ENCODE data around the gene DENND1C. TPM values are rescaled to one million over a fixed set of nuclear protein-coding genes. Genes with fewer than 3 reads are reported as not detected.

The DENND1C gene
- total and polyA plus RNA-seq, 2 of the 8 experiments (the other 6 are each of a cell fraction or from before 2014, with no cell fraction given), result 3.6 to 4.0 TPM

DNA sequence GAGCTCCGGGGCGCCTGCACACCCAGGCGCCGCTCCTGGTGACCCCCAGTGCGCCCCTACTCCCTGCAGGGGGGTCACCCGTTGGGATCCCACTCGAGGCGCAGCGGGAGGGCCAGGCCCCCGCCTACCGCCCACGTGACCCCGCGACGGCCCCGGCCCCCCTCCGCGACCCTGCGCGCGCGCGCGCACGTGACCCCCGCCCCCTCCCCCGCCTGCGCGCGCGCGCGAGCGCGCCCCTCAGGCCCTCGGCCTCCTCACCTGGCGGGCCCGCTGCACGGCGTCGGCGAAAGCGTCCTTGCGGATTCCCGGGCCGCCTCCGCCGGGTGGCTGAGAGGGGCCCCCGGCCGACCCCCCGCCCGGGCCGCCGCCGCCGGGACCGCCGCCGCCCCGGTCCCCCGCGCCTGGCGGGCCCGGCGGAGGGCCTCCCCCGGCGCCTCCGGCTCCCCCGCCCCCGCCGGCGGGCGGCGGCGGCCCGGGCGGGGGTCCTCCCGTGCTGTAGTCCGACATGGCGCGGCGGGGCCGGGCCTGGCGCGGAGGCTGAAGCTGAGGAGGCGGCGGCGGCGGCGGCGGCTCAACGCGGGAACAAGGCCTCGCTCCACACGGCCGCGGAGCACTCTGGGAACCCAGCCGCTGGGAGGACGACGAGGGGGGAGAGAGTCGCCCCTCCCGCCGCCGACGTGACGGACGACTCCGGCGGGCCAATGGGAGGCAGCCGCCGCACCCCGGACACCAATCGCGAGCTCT, 57.2 kb downstream of the DENND1C start, which contains the start of gene KHSRP (continued):
- TF ChIP-seq, protein P1, sequence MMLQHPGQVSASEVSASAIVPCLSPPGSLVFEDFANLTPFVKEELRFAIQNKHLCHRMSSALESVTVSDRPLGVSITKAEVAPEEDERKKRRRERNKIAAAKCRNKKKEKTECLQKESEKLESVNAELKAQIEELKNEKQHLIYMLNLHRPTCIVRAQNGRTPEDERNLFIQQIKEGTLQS (IDR thresholded peaks at IDR 0.05; ENCODE audit: insufficient read depth, low read depth, low read length), result peak; percentile 56; the same call in 1 of the 2 replicates
- peak; percentile 9; the same call in 1 of the 2 replicates for TF ChIP-seq EGR1 (IDR thresholded peaks at IDR 0.05; ENCODE audit: borderline replicate concordance, low read depth, low read length)
- no peak for TF ChIP-seq KDM1A (IDR thresholded peaks at IDR 0.05; ENCODE audit: borderline replicate concordance, low read length)
- TF ChIP-seq, protein P2, sequence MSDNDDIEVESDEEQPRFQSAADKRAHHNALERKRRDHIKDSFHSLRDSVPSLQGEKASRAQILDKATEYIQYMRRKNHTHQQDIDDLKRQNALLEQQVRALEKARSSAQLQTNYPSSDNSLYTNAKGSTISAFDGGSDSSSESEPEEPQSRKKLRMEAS (IDR thresholded peaks at IDR 0.05), result peak; percentile 26; the same call in 1 of the 2 replicates
- TF ChIP-seq CHD1 (IDR thresholded peaks at IDR 0.05; ENCODE audit: low read depth, low read length), result no peak; the same call in 1 of the 2 replicates
- TF ChIP-seq TAF1 (IDR thresholded peaks at IDR 0.05; ENCODE audit: low read depth, low read length), result peak; percentile 85
- TF ChIP-seq TBP (IDR thresholded peaks at IDR 0.05; ENCODE audit: low read depth, low read length), result peak; percentile 68; the same call in 1 of the 2 replicates
- TF ChIP-seq POLR2A (IDR thresholded peaks at IDR 0.05; ENCODE audit: control extremely low read depth in 1 of 2, low read depth in 2 of 2, low read length in 2 of 2), result peak in 1 of 2 experiments; percentile 52; a peak in 2 of 3 replicates
